Keratinocyte (primary cell): Measurements from ENCODE around the gene PTPN13. TPM values are rescaled to one million over a fixed set of nuclear protein-coding genes. Genes with fewer than 3 reads are reported as not detected.

ENCODE experiments used
- DNase-seq: peaks from one replicate; pipeline ENCODE4 v3.0.0-alpha.2; 2011; ENCODE audit warnings: low read depth, missing footprints, low spot score
- FAIRE-seq: peaks from 2 replicates; lab custom pipeline; 2011; peaks lifted over from hg19 to GRCh38; lab: Jason Lieb, UNC
- H2AFZ ChIP-seq: 2 replicates; pipeline ENCODE4 v1.6.0; 2012; ENCODE audit warnings: low read length, control low read depth, inconsistent platforms; ENCODE audit not compliant: control insufficient read depth
- H3K27ac ChIP-seq: 2 replicates; pipeline ENCODE4 v1.5.1; 2011; ENCODE audit warnings: low read length; ENCODE audit not compliant: control insufficient read depth, insufficient read depth
- H3K27me3 ChIP-seq: 3 replicates; pipeline ENCODE4 v1.6.0; 2011; ENCODE audit warnings: low read length; ENCODE audit not compliant: control insufficient read depth, insufficient read depth; ENCODE audit errors: extremely low read depth
- H3K36me3 ChIP-seq, 2 experiments: 2 replicates in 1 of 2; 3 replicates in 1 of 2; pipeline ENCODE4 v1.5.1; 2011; ENCODE audit warnings: low read length in 2 of 2, mild to moderate bottlenecking in 1 of 2; ENCODE audit not compliant: control insufficient read depth in 2 of 2, insufficient read depth in 2 of 2; ENCODE audit errors: extremely low read depth in 1 of 2
- H3K4me1 ChIP-seq: 3 replicates; pipeline ENCODE4 v1.5.1; 2011; ENCODE audit warnings: low read length; ENCODE audit not compliant: control insufficient read depth, insufficient read depth; ENCODE audit errors: extremely low read depth
- H3K4me2 ChIP-seq: 3 replicates; pipeline ENCODE4 v1.6.0; 2011; ENCODE audit warnings: low read depth, low read length; ENCODE audit not compliant: control insufficient read depth, insufficient read depth; ENCODE audit errors: extremely low read depth
- H3K4me3 ChIP-seq, 3 experiments: fragments of 200-600 bp in 1 of 3; sonication (generic) in 1 of 3; 2 replicates in 2 of 3; 3 replicates in 1 of 3; pipeline ENCODE4 v1.5.1; 2011 to 2016; ENCODE audit warnings: low read length in 3 of 3, mild to moderate bottlenecking in 3 of 3, control low read depth in 2 of 3, inconsistent platforms in 1 of 3, low read depth in 1 of 3, mixed read lengths in 1 of 3, mixed run types in 1 of 3, moderate library complexity in 1 of 3; ENCODE audit not compliant: control insufficient read depth in 2 of 3, insufficient read depth in 2 of 3; ENCODE audit errors: extremely low read depth in 1 of 3
- H3K79me2 ChIP-seq: 2 replicates; pipeline ENCODE4 v1.6.0; 2012; ENCODE audit warnings: low read length; ENCODE audit not compliant: control insufficient read depth, insufficient read depth
- H3K9ac ChIP-seq: 3 replicates; pipeline ENCODE4 v1.6.0; 2011; ENCODE audit warnings: low read length; ENCODE audit not compliant: control insufficient read depth, insufficient read depth; ENCODE audit errors: extremely low read depth
- H3K9me1 ChIP-seq: 3 replicates; pipeline ENCODE4 v1.6.0; 2011; ENCODE audit warnings: low read length; ENCODE audit not compliant: control insufficient read depth, insufficient read depth; ENCODE audit errors: extremely low read depth
- H3K9me3 ChIP-seq: 2 replicates; pipeline ENCODE4 v1.5.1; 2012; ENCODE audit warnings: low read depth, low read length; ENCODE audit not compliant: control insufficient read depth
- H4K20me1 ChIP-seq: 3 replicates; pipeline ENCODE4 v1.6.0; 2011; ENCODE audit warnings: low read length; ENCODE audit not compliant: control insufficient read depth, insufficient read depth; ENCODE audit errors: extremely low read depth
- EZH2 ChIP-seq: IDR thresholded peaks from one replicate; pipeline ENCODE4 v1.6.1; 2012; ENCODE audit warnings: inconsistent platforms, mild to moderate bottlenecking, low read length, moderate library complexity
- dilution Hi-C: fragments of 300-500 bp; cut with MboI; formaldehyde crosslinking; loops from one replicate; pipeline ENCODE4 v1.7.0; 2020; ENCODE audit warnings: low sequenced_read_pairs; ENCODE audit not compliant: extremely low pct_ligation_motif_present
- polyA plus RNA-seq, 5 experiments: library from polyadenylated mRNA; depleted of rRNA in 3 of 5; stranded (reverse) in 3 of 5; stranded (forward) in 1 of 5; unstranded in 1 of 5; fragments of >200 nt; gene quantifications; 1 replicate in 1 of 5; 2 replicates in 3 of 5; 3 replicates in 1 of 5; pipeline versions ENCODE4 v1.2.1 to v1.2.3, GENCODE V29; 2011 to 2012; ENCODE audit warnings: missing spikeins in 2 of 5, low read depth in 1 of 5, low replicate concordance in 1 of 5
- TF ChIP-seq, protein P1 (sequence below), 3 experiments: IDR thresholded peaks in 1 of 3; conservative IDR thresholded peaks in 1 of 3; optimal IDR thresholded peaks in 1 of 3; 2 replicates in 2 of 3; 3 replicates in 1 of 3; pipeline versions ENCODE3 to v1.5.1; 2011; ENCODE audit warnings: low read length in 3 of 3, mild to moderate bottlenecking in 3 of 3, moderate library complexity in 2 of 3, control low read depth in 1 of 3, inconsistent platforms in 1 of 3; ENCODE audit not compliant: insufficient read depth in 2 of 3; ENCODE audit errors: extremely low read depth in 1 of 3

Gene PTPN13
- polyA plus RNA-seq, 1 donor (not counting 4 experiments of a cell fraction or from before 2014, with no cell fraction given) = 37.6 TPM

DNA sequence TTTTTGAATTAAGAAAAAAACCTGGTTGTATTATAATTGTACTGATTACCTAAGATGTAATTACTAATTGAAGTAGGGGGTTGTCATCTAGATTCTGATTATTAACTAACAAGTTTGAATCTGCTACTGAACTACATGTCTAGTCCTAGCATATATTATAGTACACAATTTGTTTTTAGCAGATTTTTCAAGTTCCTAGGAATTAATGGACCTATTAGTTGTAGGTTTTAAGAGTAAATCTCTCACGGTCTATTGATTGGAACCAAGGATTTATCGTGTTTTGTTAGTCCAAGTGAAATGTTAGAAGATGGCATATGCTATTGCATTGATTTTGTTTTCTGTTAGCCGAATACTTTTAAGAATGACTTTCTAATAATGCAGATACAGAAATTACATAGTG lies 20.8 kb downstream of the PTPN13 start:
- Histone ChIP-seq H3K9ac (no peak overlapping the region), H3K4me3 (no peak overlapping the region), H2AFZ (no peak overlapping the region), H3K9me1 (no peaks in the 10 kb centered on the region), H3K9me3 (no peaks in the 10 kb centered on the region), H3K79me2 (peaks cover 71% of the 10 kb centered on the region), H3K27me3 (no peaks in the 10 kb centered on the region), H4K20me1 (no peaks in the 10 kb centered on the region), H3K27ac (no peak overlapping the region), H3K4me2 (no peak overlapping the region), H3K36me3 (peaks cover 2 to 3% of the 10 kb centered on the region in 2 experiments), H3K4me1 (peaks cover 6% of the 10 kb centered on the region)
- TF ChIP-seq, protein P1, sequence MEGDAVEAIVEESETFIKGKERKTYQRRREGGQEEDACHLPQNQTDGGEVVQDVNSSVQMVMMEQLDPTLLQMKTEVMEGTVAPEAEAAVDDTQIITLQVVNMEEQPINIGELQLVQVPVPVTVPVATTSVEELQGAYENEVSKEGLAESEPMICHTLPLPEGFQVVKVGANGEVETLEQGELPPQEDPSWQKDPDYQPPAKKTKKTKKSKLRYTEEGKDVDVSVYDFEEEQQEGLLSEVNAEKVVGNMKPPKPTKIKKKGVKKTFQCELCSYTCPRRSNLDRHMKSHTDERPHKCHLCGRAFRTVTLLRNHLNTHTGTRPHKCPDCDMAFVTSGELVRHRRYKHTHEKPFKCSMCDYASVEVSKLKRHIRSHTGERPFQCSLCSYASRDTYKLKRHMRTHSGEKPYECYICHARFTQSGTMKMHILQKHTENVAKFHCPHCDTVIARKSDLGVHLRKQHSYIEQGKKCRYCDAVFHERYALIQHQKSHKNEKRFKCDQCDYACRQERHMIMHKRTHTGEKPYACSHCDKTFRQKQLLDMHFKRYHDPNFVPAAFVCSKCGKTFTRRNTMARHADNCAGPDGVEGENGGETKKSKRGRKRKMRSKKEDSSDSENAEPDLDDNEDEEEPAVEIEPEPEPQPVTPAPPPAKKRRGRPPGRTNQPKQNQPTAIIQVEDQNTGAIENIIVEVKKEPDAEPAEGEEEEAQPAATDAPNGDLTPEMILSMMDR (optimal IDR thresholded peaks at IDR 0.05 in 1 of 3, IDR thresholded peaks at IDR 0.05 in 1 of 3, conservative IDR thresholded peaks at IDR 0.05 in 1 of 3; ENCODE audit: extremely low read depth in 1 of 3, insufficient read depth in 2 of 3, low read length in 3 of 3) = no peak
- TF ChIP-seq EZH2 = no peak
- FAIRE-seq (no peak), DNase-seq (no peak)
- dilution Hi-C loops = no loop called here

DNA sequence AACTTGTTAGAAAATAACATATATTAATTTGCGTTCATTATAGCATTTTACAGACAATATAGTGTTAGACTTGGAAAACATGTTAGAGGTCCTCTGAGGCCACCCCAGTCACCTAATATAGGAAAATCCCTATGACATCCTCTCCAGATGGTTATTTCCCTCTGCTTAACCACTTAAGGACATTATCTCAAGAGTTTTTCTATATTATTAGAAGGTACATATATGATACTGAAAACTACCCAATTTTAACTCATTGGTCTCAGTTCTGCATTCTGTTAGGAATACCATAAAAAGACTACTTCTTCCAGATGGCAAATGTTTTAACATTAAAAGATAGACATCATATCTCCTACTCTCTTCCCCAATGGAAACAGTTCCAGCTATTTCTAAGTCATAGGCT lies 21.4 kb downstream of the PTPN13 start:
- DNase-seq (no peak), FAIRE-seq (no peak)
- no peaks in the 10 kb centered on the region for H3K9me1 ChIP-seq
- TF ChIP-seq EZH2 = no peak
- TF ChIP-seq, protein P1 (optimal IDR thresholded peaks at IDR 0.05 in 1 of 3, IDR thresholded peaks at IDR 0.05 in 1 of 3, conservative IDR thresholded peaks at IDR 0.05 in 1 of 3; ENCODE audit: extremely low read depth in 1 of 3, insufficient read depth in 2 of 3, low read length in 3 of 3) = no peak
- H3K27me3 ChIP-seq = no peaks in the 10 kb centered on the region
- no peak overlapping the region for H3K4me3 ChIP-seq
- H3K4me1 ChIP-seq = peaks cover 6% of the 10 kb centered on the region
- H2AFZ ChIP-seq = no peak overlapping the region
- H3K27ac ChIP-seq = no peak overlapping the region
- H3K9ac ChIP-seq = no peak overlapping the region
- no peaks in the 10 kb centered on the region for H3K9me3 ChIP-seq
- dilution Hi-C loops = no loop called here
- peaks cover 73% of the 10 kb centered on the region for H3K79me2 ChIP-seq
- H4K20me1 ChIP-seq = no peaks in the 10 kb centered on the region
- H3K4me2 ChIP-seq = no peak overlapping the region
- H3K36me3 ChIP-seq = peaks cover 2 to 3% of the 10 kb centered on the region in 2 experiments
